GM13977 (cell line): ENCODE measurements around the gene TPRG1L.

Experiments used
- DNase-seq: peaks from one replicate; pipeline ENCODE4 v3.0.0; 2012; ENCODE audit warnings: low spot score
- CTCF ChIP-seq: IDR thresholded peaks from 2 replicates; pipeline ENCODE4 v1.5.1; 2012; ENCODE audit warnings: mild to moderate bottlenecking, control low read depth; ENCODE audit not compliant: insufficient read depth; ENCODE audit errors: extremely low read depth, missing control alignments
- in situ Hi-C: fragments of 300-500 bp; cut with MboI; formaldehyde crosslinking; loops from one replicate; pipeline ENCODE4 v1.12.0; 2022; ENCODE audit warnings: low sequenced_read_pairs, low pct_unique_long_range_greater_than_20kb, mixed read lengths, inconsistent platforms; ENCODE audit not compliant: unreplicated experiment

Gene TPRG1L

GRCh38 chr1:3675436-3675835 is 50.6 kb downstream of the TPRG1L start:
- in situ Hi-C loops: no loop called here
- no peak for DNase-seq
- no peak for TF ChIP-seq CTCF

- DNase-seq: peak; percentile 80
- in situ Hi-C loops: no loop called here
- TF ChIP-seq CTCF: peak; percentile 37
These were observed 52.0 kb downstream of the TPRG1L start for GRCh38 chr1:3676581-3677470.

GRCh38 chr1:3677484-3677883 is 52.7 kb downstream of the TPRG1L start:
- no peak for DNase-seq
- in situ Hi-C loops: no loop called here
- no peak for TF ChIP-seq CTCF

- DNase-seq: no peak
- in situ Hi-C loops: no loop called here
- TF ChIP-seq CTCF: no peak
These were observed 53.7 kb downstream of the TPRG1L start for GRCh38 chr1:3678361-3679097.

- no peak for TF ChIP-seq CTCF
- in situ Hi-C loops: no loop called here
- DNase-seq: no peak
These were observed 54.3 kb downstream of the TPRG1L start for GRCh38 chr1:3679098-3679555.
